ENCODE results near the gene TTLL4.

Gene TTLL4, protein sequence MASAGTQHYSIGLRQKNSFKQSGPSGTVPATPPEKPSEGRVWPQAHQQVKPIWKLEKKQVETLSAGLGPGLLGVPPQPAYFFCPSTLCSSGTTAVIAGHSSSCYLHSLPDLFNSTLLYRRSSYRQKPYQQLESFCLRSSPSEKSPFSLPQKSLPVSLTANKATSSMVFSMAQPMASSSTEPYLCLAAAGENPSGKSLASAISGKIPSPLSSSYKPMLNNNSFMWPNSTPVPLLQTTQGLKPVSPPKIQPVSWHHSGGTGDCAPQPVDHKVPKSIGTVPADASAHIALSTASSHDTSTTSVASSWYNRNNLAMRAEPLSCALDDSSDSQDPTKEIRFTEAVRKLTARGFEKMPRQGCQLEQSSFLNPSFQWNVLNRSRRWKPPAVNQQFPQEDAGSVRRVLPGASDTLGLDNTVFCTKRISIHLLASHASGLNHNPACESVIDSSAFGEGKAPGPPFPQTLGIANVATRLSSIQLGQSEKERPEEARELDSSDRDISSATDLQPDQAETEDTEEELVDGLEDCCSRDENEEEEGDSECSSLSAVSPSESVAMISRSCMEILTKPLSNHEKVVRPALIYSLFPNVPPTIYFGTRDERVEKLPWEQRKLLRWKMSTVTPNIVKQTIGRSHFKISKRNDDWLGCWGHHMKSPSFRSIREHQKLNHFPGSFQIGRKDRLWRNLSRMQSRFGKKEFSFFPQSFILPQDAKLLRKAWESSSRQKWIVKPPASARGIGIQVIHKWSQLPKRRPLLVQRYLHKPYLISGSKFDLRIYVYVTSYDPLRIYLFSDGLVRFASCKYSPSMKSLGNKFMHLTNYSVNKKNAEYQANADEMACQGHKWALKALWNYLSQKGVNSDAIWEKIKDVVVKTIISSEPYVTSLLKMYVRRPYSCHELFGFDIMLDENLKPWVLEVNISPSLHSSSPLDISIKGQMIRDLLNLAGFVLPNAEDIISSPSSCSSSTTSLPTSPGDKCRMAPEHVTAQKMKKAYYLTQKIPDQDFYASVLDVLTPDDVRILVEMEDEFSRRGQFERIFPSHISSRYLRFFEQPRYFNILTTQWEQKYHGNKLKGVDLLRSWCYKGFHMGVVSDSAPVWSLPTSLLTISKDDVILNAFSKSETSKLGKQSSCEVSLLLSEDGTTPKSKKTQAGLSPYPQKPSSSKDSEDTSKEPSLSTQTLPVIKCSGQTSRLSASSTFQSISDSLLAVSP

DNA sequence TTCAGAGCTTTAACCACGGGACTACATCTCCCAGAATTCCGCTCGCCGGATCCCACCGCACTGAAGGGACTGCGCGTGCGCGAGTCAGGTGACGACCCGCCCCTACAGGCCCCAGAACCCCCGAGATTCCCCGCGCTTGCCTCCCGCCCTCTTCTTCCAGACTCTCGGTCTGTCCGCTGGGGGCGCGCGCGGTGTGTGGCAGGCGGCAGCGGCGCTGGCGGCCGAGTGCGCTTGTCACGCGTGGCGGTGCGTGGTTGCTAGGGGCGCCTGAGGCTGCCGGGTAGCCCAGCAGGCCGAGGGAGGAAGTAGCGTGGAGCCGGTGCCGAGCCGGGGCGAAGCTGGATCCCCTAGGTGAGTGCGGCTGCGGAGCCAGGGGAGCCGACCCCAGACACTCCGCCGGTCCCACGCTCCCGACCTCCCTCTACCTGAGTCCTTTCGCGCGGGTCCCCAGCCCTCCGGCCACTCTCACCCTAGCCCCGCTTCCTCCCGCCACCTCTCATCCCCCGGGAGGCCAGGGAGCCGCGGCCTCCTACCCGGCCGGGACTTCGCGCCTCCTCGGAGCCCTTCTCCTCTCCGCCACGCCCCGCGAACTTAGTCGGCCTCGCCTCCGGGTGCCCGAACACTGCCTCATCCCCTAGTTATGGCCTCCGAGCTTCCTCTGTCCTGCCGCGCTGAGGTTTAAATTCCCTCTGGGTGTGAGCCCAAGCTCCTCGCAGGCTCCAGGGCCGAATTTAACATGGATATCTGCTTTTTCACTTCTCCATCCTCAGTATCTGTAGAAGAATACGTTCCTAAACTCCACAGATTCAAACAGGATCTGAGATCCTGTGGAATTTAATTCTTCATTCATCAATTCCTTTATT is at the start of gene TTLL4:
TSS of gene TTLL4 (plus strand) at position 149 of the 863 bp plus-strand sequence. CDS start 26,842 bp downstream, outside the sequence.
- peak; percentile 98 for DNase-seq (ENCODE audit: low spot score)

DNA sequence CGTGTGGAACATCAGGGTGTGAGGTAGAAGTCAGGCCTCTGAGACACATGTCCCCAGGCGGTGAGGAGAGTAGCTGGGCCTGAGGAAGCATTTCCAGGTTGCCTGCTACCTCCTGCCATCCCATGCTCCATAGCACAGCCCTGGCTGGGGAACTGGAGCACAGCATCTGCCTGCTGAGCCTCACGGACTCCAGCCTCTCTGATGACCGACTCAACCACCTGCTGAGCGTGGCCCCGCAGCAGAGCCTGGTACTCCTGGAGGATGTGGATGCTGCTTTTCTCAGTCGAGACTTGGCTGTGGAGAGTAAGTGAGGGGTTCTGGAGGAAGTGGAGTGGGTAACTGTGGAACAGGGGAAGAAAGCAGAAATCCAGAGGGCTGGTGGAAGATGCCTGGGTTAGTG is 48.3 kb upstream of the TTLL4 start:
- DNase-seq (ENCODE audit: low spot score): no peak

DNA sequence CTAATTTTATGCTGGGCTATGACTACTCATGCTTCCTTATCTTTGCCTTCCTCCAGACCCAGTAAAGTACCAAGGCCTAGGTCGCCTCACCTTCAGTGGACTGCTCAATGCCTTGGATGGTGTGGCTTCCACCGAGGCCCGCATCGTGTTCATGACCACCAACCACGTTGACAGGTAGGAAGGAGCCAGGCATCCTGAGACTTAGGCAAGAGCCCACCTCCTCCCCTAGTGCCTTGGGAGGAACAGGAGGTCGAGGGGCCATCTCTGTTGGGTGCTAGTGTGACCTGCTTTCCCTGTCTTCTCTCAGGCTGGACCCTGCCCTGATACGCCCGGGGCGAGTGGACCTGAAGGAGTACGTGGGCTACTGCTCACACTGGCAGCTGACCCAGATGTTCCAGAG is 47.8 kb upstream of the TTLL4 start:
- no peak for DNase-seq (ENCODE audit: low spot score)

DNA sequence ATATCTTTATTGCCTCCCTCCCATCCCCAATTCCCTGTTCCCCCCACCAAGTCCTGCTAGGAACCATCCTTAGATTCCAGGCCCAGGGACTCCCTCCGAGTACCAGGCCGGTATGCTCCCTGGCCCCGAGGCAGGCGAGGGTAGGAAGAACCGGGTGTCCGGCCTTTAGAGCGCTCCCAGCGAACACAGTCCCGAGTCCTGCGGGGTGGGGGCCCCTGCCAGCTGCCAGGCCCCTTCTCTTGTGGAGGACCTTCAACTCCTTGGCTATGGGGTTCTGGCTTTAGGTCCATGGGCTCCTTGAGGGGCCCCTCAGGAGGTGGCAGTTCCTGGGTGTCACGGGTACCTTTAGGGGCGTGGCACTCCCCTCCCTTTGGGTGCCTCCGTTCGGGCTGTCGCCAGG is 46.7 kb upstream of the TTLL4 start:
- DNase-seq (ENCODE audit: low spot score): no peak

DNA sequence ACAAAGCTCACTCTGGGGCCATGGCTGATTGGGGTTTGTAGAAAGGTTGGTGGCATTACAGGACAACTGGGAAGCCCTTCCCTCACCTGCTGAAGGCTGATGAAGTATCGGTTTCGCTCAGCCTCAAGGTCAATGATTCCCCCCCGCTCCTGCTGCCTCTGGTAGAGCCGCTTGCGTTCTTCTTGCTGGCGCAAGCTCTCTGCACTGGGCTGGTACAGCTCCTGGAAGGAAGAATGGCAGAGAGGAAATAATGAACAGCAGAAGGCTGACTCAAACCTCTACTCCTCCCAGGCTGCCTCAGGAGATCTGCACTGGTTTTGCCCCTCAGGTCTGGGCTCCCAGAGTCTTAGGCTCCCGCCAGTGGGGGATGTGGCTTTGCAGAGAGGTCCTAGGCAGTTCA is 46.0 kb upstream of the TTLL4 start:
- DNase-seq (ENCODE audit: low spot score): no peak

DNA sequence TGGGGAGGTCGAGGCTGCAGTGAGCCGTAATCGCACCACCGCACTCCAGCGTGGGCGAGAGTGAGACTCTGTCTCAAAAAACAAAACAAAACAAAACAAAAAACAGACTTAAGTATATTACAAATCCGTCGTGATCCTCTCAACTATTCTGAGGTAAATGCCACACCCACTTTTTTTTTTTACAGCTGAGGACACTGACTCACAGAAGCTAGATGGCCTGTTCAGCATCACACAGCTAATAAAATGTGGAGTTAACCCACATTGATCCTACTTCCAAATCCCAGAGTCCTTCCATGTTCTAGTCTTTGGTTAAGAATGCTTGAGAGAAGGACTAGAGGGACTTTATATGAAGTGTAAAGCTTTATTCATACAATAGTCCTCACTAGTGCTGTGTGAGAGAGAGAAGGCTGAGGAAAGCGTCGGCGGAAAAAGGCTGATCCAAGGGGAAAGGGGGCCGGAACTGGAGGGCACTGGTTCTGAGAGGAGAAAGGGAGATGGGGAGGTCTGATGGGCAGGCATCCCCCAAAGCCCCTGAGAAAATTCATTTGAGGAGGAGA is 39.5 kb upstream of the TTLL4 start:
- no peak for DNase-seq (ENCODE audit: low spot score)

DNA sequence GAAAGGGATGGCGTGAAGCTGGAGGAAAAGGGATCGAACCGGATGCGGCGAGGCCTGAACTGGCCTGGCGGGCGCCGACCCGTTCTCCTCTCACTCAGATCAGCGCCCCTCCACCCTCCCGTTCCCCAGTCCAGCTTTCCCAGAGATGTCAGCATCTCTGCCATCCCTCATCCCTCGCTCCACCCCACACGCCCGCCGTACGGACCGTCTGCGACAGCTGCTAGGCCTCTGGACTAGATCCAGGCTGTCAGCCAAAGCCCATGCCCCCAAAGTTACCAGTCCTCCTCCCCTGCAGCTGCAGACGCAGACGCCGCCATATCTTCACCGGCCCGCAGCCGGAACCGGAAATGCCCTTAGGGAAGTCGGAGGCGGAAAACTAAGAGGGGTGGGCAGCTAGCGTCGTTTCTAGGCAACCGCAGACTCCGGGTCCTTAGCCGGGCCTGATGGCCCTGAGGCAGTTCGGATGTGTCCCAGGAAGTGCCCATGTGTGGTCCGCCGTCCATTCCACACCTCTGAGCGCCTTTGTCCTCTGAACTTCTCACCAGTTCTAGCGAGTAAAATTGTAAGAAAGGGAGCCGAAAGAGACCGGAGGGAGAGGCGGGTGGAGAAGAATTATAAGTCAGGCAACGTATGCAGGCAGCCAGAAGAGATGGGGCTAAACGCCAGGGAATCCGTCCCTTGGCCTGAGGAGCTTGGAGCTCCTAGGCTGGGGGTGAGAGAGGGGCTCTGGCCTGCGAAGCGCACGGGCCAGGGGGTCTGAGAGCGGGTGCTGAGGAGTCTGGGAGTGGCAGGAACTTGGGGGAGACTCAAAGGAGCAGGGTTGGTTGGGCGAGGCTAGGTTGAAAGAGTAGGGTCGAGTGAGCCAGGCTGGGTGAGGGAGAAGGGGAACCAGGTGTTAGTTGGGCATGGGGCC is 38.7 kb upstream of the TTLL4 start, which contains the start of the genes RNF25 and STK36:
TSS of gene RNF25 (minus strand) at position 349 of the 913 bp plus-strand sequence. CDS start at position 317, 32 bp downstream.
TSS of gene STK36 (plus strand) at position 433 of the 913 bp plus-strand sequence. CDS start 744 bp downstream, outside the sequence.
- DNase-seq (ENCODE audit: low spot score): peak; percentile 89

DNA sequence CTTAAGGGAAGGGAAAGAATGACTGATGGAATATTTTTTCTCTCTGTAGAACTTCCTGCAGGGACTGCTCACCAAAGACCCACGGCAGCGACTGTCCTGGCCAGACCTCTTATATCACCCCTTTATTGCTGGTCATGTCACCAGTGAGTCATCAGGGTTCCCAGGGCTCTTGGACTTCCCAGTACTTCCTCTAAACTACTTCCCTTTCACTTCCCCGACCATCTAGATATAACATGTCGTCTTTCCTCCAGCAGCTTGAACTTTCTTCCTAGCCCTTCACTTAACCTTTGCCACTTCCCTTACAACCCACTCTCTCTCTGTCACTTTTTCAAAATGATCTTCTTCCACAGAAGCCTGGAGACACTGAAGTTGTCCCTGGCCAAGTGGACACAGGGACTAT is 31.5 kb upstream of the TTLL4 start:
- DNase-seq (ENCODE audit: low spot score): no peak

DNA sequence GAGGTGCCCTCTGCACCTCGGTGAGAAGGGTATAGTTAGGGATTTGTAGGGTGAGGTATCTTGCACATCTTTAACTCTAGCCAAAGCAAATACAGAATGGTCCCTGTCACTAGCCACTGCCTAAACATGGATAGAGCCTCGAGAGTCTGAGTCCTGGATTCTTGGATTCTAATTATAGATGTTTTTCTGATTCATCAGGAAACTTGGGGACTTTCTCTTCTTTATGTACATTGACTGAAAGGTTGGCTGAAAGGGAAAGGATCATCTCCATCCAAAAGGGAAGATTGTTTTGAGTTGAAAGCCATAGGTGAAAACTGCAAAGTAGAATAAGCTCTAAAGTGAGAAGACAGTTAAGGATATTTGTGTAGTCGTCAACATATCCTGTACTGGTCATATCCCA is 30.6 kb upstream of the TTLL4 start:
- no peak for DNase-seq (ENCODE audit: low spot score)

DNA sequence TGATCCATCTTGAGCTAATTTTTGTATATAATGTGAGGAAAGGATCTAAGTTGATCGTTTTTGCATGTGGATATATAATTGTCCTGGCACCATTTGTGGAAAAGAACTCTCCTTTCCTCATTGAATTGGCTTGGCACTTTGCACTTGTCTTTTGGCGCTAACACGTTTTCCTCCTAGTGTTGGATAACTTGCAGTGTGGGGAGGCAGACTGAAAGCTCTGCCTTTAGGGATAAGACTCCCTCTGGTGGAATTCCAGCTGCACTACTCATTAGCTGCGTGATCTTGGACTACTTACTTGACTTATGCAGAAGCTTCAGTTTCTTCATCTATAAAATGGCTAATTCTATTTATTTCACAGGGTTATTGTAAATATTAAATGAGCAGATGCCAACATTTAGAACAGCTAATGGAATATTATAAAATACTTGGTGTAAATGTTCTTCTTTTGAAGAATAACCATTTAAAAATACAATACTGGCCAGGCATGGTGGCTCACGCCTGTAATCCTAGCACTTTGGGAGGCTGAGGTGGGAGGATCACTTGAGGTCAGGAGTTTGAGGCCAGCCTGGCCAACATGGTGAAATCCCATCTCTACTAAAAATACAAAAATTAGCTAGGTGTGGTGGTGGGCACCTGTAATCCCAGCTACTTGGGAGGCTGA is 23.1 kb upstream of the TTLL4 start:
- peak; percentile 73 for DNase-seq (ENCODE audit: low spot score)

DNA sequence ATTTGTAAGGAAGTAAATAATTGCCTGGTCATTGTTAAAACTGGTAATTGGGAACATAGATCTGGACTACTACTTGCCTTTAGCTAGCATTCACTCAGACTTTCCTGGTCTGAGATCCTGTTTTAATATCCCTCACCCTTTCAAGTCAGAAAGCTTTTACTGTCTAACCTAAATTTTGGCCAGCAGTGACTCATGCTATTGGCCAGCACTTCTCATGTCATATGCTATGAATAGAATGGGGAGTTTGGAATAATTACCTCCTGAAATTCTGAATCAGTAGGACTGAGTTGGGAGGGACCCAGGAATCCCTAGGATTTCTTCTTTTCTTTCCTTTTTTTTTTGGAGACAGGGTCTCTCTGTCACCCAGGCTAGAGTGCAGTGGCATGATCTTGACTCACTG is 19.4 kb upstream of the TTLL4 start:
- DNase-seq (ENCODE audit: low spot score): no peak

DNA sequence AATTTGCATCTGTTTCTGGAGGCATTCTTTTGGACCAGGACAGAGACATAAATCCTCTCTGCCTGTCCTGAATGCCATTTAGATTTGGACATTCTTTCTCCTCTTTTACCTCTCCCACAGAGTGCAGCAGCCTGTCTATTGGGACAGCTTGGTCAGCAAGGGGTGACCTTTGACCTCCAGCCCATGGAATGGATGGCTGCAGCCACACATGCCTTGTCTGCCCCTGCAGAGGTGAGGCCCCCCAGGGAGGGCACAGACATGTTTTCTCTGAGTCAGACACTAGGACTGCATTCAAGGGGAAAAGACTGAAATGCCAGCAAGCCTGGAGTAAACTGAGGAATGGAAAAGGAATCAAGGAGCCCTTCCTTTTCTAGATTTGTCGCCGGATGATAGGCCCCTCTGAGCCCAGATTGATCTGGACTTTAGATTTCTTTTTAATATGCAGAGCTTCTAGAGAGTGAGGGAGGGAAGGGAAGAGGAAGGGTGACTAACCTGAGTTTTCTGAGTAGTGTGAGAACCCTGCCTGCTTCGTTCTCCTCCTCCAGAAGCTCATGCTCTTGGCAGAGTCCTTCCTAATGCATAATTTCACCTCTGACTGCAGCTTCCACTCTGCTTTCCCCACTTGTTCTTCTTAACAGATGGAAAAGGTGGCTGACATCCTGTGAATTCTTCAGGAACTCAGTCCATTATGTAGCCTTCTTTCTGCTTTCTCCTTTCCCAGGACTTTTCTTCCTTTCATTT is 16.1 kb upstream of the TTLL4 start:
- no peak for DNase-seq (ENCODE audit: low spot score)

DNA sequence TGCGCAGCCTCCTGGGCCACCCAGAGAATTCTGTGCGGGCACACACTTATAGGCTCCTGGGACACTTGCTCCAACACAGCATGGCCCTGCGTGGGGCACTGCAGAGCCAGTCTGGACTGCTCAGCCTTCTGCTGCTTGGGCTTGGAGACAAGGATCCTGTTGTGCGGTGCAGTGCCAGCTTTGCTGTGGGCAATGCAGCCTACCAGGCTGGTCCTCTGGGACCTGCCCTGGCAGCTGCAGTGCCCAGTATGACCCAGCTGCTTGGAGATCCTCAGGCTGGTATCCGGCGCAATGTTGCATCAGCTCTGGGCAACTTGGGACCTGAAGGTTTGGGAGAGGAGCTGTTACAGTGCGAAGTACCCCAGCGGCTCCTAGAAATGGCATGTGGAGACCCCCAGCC is 11.8 kb upstream of the TTLL4 start:
- DNase-seq (ENCODE audit: low spot score): no peak

DNA sequence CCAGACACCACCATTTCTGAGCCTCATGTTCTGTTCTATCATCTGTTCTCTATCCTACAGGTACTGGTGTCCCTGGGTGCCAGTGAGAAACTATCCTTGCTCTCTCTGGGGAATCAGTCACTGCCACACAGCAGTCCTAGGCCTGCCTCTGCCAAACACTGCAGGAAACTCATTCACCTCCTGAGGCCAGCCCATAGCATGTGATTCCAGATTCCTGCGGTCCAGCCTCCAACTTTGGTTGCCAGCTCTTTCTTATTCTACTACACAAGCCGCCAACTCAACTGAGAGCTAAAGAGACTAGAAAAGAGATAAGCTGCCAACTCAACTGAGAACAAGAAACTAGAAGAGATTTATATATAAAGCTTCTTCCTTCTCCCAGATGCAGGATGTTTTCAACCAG is 8.8 kb upstream of the TTLL4 start:
- DNase-seq (ENCODE audit: low spot score): no peak

DNA sequence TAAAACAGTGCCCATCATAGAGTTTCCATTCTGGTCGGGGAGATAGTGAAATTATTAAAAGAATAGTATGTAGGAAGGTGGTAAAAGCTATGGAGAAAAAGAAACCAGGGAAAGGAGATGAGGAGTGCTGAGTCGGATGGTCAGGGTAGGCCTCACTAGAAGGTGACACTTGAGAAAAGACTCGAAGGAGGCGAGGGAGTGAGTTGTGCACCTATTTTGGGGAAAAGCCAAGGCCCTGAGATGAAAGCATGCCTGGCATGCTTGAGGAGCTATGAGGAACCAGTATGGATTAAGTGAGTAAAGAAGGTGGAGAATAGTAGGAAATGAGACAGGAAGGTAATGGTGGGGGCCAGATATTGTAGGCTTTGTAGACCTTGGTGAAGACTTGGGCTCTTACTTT is 7.3 kb upstream of the TTLL4 start:
- DNase-seq (ENCODE audit: low spot score): no peak

DNA sequence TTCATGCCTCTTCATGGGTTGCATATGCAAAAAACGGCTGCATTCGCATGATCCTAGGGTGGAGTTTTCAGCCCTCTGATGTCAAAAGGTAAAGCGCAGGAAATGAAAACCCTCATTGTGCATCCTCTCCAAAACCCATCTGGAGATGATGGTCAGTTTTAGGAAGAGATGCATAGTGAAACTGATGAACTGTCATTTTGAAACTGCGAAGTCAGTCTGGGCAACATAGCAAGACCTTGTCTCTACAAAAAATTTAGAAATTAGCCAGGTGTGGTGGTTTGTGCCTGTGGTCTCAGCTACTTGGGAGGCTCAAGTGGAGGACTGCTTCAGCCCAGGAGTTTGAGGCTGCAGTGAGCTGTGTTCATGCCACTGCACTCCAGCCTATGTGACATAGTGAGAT is 2.5 kb upstream of the TTLL4 start:
- DNase-seq (ENCODE audit: low spot score): no peak

DNA sequence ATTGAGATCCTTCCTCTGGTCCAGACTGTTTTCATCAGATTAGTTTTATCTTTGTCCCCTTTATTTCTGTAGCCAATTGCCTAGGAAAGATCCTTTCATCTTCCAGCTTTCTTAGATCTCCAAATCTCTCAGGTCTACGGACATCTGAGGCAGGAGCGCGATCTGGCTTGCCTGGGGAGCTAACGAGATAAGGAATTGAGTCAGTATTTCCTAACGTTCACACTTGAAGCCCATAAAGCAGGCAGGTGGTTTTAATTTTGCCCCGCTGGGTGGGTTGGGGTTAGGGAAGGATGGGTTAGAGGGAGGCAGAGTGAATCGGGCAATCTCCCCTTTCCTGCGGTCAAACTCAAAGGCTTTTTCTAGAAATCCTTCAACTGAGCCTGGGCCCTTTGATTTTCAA is 727 bp upstream of the TTLL4 start:
- no peak for DNase-seq (ENCODE audit: low spot score)

DNA sequence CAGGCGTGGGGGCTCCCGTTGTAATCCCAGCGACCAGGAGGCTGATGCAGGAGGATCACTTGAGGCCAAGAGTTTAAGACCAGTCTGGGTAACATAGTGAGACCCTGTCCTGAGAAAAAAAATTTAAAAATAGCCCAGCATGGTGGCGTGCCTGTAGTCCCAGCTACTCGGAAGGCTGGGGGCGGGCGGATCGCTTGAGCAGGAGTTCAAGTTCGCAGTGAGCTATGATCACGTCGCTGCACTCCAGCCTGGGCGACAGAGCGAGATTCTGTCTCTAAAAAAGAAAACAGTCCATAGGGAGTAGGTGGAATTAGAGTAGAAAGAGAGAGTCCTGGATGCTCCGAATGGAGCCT is 325 bp upstream of the TTLL4 start:
- no peak for DNase-seq (ENCODE audit: low spot score)

DNA sequence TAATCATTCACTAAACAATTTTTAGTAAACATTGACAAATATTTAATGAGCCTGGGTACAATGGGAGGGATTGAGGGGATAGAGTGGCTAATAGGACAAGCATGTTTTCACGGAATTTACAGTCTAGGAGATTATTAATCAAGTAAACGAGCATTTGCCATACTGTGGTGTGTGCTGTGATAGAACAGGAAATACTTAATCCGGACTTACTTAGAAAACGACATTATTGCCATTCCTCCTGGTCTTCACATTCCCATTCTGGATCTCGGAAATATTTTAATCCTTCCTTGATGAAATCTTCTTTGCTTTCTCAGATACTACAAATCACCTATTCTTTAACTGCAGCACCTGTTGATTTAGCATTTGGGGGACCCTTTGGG is 905 bp downstream of the TTLL4 start:
- no peak for DNase-seq (ENCODE audit: low spot score)
